ENCODE results near the gene FRMD4A. TPM values are rescaled to one million over a fixed set of nuclear protein-coding genes. Genes with fewer than 3 reads are reported as not detected.
A peak's percentile ranks its signal among the peaks of the same experiment; 100 is the strongest.

Gene FRMD4A
- total RNA-seq, 1 experiment from 2014 or later, result 19.6 TPM

- no peak overlapping the region for H2BK12ac ChIP-seq (ENCODE audit: insufficient read length, low read depth, low read length)
- H2BK5ac ChIP-seq (ENCODE audit: insufficient read length, low read length), result no peak overlapping the region
- no peak overlapping the region for H3K14ac ChIP-seq (ENCODE audit: insufficient read depth, low read length)
- no peak overlapping the region for H2BK20ac ChIP-seq (ENCODE audit: low read depth, low read length, poor library complexity, severe bottlenecking)
- H3K4me1 ChIP-seq (ENCODE audit: insufficient read depth, low read length), result no peaks in the 10 kb centered on the region; the same call in 1 of the 2 replicates
- H3K18ac ChIP-seq (ENCODE audit: insufficient read length, low read depth, low read length), result no peak overlapping the region
- peaks cover 12% of the 10 kb centered on the region for H3K23me2 ChIP-seq (ENCODE audit: insufficient read length, low read depth, low read length, poor library complexity, severe bottlenecking)
- H3T11ph ChIP-seq (ENCODE audit: low read length), result no peak overlapping the region
- no peak overlapping the region for H2BK15ac ChIP-seq (ENCODE audit: low read depth, low read length)
- no peaks in the 10 kb centered on the region for H3K79me1 ChIP-seq (ENCODE audit: insufficient read depth, low read depth, low read length, poor library complexity, severe bottlenecking)
- H3K27ac ChIP-seq (ENCODE audit: insufficient read length, low read depth, low read length), result no peak overlapping the region
- no peak overlapping the region for H4K5ac ChIP-seq (ENCODE audit: insufficient read length, low read depth, low read length)
- no peak overlapping the region for H4K91ac ChIP-seq (ENCODE audit: insufficient read length, low read depth, low read length)
- TF ChIP-seq, protein P1, sequence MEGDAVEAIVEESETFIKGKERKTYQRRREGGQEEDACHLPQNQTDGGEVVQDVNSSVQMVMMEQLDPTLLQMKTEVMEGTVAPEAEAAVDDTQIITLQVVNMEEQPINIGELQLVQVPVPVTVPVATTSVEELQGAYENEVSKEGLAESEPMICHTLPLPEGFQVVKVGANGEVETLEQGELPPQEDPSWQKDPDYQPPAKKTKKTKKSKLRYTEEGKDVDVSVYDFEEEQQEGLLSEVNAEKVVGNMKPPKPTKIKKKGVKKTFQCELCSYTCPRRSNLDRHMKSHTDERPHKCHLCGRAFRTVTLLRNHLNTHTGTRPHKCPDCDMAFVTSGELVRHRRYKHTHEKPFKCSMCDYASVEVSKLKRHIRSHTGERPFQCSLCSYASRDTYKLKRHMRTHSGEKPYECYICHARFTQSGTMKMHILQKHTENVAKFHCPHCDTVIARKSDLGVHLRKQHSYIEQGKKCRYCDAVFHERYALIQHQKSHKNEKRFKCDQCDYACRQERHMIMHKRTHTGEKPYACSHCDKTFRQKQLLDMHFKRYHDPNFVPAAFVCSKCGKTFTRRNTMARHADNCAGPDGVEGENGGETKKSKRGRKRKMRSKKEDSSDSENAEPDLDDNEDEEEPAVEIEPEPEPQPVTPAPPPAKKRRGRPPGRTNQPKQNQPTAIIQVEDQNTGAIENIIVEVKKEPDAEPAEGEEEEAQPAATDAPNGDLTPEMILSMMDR (conservative IDR thresholded peaks at IDR 0.05), result no peak
- no peak overlapping the region for H2AK5ac ChIP-seq (ENCODE audit: insufficient read length, low read length)
- H4K8ac ChIP-seq (replicated peaks; ENCODE audit: insufficient read length, low read depth, low read length), result no peak overlapping the region
- no peak overlapping the region for H3K9ac ChIP-seq (ENCODE audit: extremely low read depth, insufficient read length, low read length)
- H3K4me1 Mint-ChIP-seq, result peaks cover 61 to 75% of the 10 kb centered on the region in 2 experiments
- peak overlapping the region in 2 of 3 experiments; percentile 59 to 94; a peak in 4 of 7 replicates for H3K27ac Mint-ChIP-seq
- no peaks in the 10 kb centered on the region for H3K9me3 ChIP-seq (ENCODE audit: control insufficient read depth, low read depth, low read length)
- no peaks in the 10 kb centered on the region for H3K27me3 Mint-ChIP-seq (ENCODE audit: low read depth)
- no peak overlapping the region for H3K4ac ChIP-seq (ENCODE audit: low read depth, low read length)
- no peak for DNase-seq
- H3K27me3 ChIP-seq (ENCODE audit: insufficient read depth, low read length), result no peaks in the 10 kb centered on the region
- peak overlapping the region in 1 of 2 experiments; percentile 90; a peak in 3 of 5 replicates for H3K4me3 Mint-ChIP-seq
- no peak overlapping the region for H3K4me2 ChIP-seq (ENCODE audit: insufficient read depth, insufficient read length, low read length)
- H2AFZ ChIP-seq (ENCODE audit: low read length), result no peak overlapping the region
- H3K56ac ChIP-seq (ENCODE audit: insufficient read length, low read depth, low read length), result no peak overlapping the region
- no peak overlapping the region for H3K23ac ChIP-seq (ENCODE audit: insufficient read length, low read depth, low read length)
- no peaks in the 10 kb centered on the region for H3K79me2 ChIP-seq (ENCODE audit: insufficient read depth, low read length)
- no CpG with 5 or more reads among the region's 11 CpGs for WGBS (ENCODE audit: extremely low coverage, insufficient read length, low lambda C conversion rate)
- H2BK120ac ChIP-seq (ENCODE audit: low read depth, low read length, poor library complexity, severe bottlenecking), result no peak overlapping the region
- no peaks in the 10 kb centered on the region for H3K9me3 Mint-ChIP-seq
- no peaks in the 10 kb centered on the region for H4K20me1 ChIP-seq (ENCODE audit: control insufficient read depth, insufficient read depth, insufficient read length)
- peaks cover 15 to 17% (median 16%) of the 10 kb centered on the region in 3 experiments; a peak in 5 of 7 replicates for H3K36me3 Mint-ChIP-seq (ENCODE audit: insufficient read depth in 1 of 3, low read depth in 3 of 3)
Measured at GRCh38 chr10:13704964-13705363, 625.8 kb downstream of the FRMD4A start.

Data from H9 (cell line).